ENCODE measurements around the gene ALDH4A1. TPM values are rescaled to one million over a fixed set of nuclear protein-coding genes. Genes with fewer than 3 reads are reported as not detected.

Gene ALDH4A1
- total and polyA plus RNA-seq, 2 of the 4 experiments (the other 2 are of a cell fraction): 8.6 to 21.1 TPM

DNA sequence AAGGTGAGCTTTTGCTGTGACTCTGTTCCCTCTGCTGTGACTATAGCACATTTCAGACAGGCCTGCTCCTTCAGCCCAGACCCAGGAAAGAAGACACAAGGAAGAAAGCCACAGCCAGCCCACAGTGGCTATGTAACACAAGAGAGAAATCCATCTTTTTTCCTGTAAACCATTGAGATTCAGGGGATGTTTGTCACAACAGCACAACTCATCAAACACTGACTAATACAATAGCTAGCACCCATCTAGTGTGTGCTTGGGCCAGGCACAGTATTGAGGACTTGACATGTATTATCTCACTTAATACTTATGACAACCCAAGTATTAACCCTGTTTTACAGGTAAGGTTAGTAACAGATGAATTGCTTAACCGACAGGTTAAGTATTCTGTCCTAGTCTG, 72.7 kb downstream of the ALDH4A1 start:
- no peak overlapping the region for H3K18ac ChIP-seq (ENCODE audit: low read depth, low read length)
- CTCF ChIA-PET: interaction anchor here (1.1 kb wide), 1 partner anchor 9 kb away, joined by 3 read pairs; no protein-coding TSS in a partner anchor
- no peak overlapping the region for H2BK5ac ChIP-seq (ENCODE audit: low read depth, low read length, poor library complexity, severe bottlenecking)
- no peak overlapping the region for H2BK120ac ChIP-seq (ENCODE audit: low read depth, low read length)
- H3K27ac ChIP-seq (ENCODE audit: insufficient read depth, low read length): no peak overlapping the region
- H3K79me1 ChIP-seq (ENCODE audit: low read depth in 1 of 2, low read length in 2 of 2): no peaks in the 10 kb centered on the region
- ATAC-seq (ENCODE audit: low read depth) (no peak), DNase-seq (no peak)
- no peak overlapping the region for H3K4ac ChIP-seq (ENCODE audit: low read depth, low read length)
- H2BK20ac ChIP-seq (ENCODE audit: low read depth, low read length): no peak overlapping the region
- WGBS, 2 experiments (ENCODE audit: extremely low coverage in 2 of 2, insufficient read length in 1 of 2): no CpG with 5 or more reads among the region's 1 CpG
- H3K9me3 ChIP-seq (ENCODE audit: control insufficient read depth, insufficient read depth, low read length): no peaks in the 10 kb centered on the region; the same call in 1 of the 2 replicates
- no peak overlapping the region for H3K4me3 ChIP-seq (ENCODE audit: insufficient read depth, low read depth, low read length)
- H3K4me2 ChIP-seq (ENCODE audit: low read depth, low read length): no peak overlapping the region
- H3K9me1 ChIP-seq (ENCODE audit: insufficient read depth, low read length): no peaks in the 10 kb centered on the region
- H2AK5ac ChIP-seq (ENCODE audit: low read depth, low read length): no peak overlapping the region
- no peaks in the 10 kb centered on the region for H3K4me1 ChIP-seq (ENCODE audit: control insufficient read depth, insufficient read depth, low read length)
- no peaks in the 10 kb centered on the region for H4K20me1 ChIP-seq (ENCODE audit: insufficient read depth, low read length)
- H4K8ac ChIP-seq (ENCODE audit: low read depth in 2 of 2, low read length in 2 of 2): no peak overlapping the region
- no peak overlapping the region for H3K56ac ChIP-seq (ENCODE audit: extremely low read depth, insufficient read depth, low read length)
- POLR2A ChIA-PET (ENCODE audit: unreplicated experiment): interaction anchor here (0.6 kb wide), 1 partner anchor 34 kb away, joined by 4 read pairs; no protein-coding TSS in a partner anchor
- H3K9ac ChIP-seq (ENCODE audit: low read depth, low read length): no peak overlapping the region
- no TSS peak for BruUV-seq (replicated peaks)
- no peak overlapping the region for H4K91ac ChIP-seq (ENCODE audit: insufficient read depth, low read depth, low read length)
- no peak overlapping the region for H4K5ac ChIP-seq (ENCODE audit: low read depth, low read length)
- no peak overlapping the region for H3K23ac ChIP-seq (ENCODE audit: low read depth, low read length)
- in situ Hi-C loops (cut with MboI; ENCODE audit: low sequenced_read_pairs) (no loop called here), dilution Hi-C loops (cut with HindIII; ENCODE audit: low sequenced_read_pairs, unreplicated experiment) (no loop called here), intact Hi-C loops (cut with micrococcal nuclease) (no loop called here)
- no peak overlapping the region for H2AK9ac ChIP-seq (replicated peaks; ENCODE audit: low read depth, low read length, poor library complexity)
- no peak overlapping the region for H3K14ac ChIP-seq (replicated peaks; ENCODE audit: low read depth, low read length)
- H2BK15ac ChIP-seq (ENCODE audit: low read depth, low read length): no peak overlapping the region
- H2AFZ ChIP-seq (replicated peaks; ENCODE audit: low read length, poor library complexity): no peak overlapping the region
- H3K36me3 ChIP-seq (ENCODE audit: control insufficient read depth, insufficient read depth, low read length): no peaks in the 10 kb centered on the region
- TF ChIP-seq FOS (IDR thresholded peaks at IDR 0.05; ENCODE audit: low read depth, low read length): no peak
- no peak for TF ChIP-seq CEBPB (IDR thresholded peaks at IDR 0.05; ENCODE audit: low read depth, low read length)
- no peak for TF ChIP-seq MAZ (IDR thresholded peaks at IDR 0.05; ENCODE audit: borderline replicate concordance, low read depth, low read length)
- TF ChIP-seq CHD1 (IDR thresholded peaks at IDR 0.05; ENCODE audit: low read depth, low read length): no peak
- TF ChIP-seq BHLHE40 (IDR thresholded peaks at IDR 0.05; ENCODE audit: low read depth, low read length): no peak
- TF ChIP-seq MAFK (IDR thresholded peaks at IDR 0.05; ENCODE audit: low read depth, low read length): no peak
- TF ChIP-seq, protein P1, sequence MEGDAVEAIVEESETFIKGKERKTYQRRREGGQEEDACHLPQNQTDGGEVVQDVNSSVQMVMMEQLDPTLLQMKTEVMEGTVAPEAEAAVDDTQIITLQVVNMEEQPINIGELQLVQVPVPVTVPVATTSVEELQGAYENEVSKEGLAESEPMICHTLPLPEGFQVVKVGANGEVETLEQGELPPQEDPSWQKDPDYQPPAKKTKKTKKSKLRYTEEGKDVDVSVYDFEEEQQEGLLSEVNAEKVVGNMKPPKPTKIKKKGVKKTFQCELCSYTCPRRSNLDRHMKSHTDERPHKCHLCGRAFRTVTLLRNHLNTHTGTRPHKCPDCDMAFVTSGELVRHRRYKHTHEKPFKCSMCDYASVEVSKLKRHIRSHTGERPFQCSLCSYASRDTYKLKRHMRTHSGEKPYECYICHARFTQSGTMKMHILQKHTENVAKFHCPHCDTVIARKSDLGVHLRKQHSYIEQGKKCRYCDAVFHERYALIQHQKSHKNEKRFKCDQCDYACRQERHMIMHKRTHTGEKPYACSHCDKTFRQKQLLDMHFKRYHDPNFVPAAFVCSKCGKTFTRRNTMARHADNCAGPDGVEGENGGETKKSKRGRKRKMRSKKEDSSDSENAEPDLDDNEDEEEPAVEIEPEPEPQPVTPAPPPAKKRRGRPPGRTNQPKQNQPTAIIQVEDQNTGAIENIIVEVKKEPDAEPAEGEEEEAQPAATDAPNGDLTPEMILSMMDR (conservative IDR thresholded peaks at IDR 0.05; ENCODE audit: low read depth, low read length): no peak
- TF ChIP-seq RAD21 (IDR thresholded peaks at IDR 0.05; ENCODE audit: low read length): no peak
- no peak for TF ChIP-seq RCOR1 (IDR thresholded peaks at IDR 0.05; ENCODE audit: insufficient replicate concordance, low read length)
- no peak for TF ChIP-seq SMC3 (IDR thresholded peaks at IDR 0.05; ENCODE audit: low read depth, low read length)
- TF ChIP-seq, protein P2, sequence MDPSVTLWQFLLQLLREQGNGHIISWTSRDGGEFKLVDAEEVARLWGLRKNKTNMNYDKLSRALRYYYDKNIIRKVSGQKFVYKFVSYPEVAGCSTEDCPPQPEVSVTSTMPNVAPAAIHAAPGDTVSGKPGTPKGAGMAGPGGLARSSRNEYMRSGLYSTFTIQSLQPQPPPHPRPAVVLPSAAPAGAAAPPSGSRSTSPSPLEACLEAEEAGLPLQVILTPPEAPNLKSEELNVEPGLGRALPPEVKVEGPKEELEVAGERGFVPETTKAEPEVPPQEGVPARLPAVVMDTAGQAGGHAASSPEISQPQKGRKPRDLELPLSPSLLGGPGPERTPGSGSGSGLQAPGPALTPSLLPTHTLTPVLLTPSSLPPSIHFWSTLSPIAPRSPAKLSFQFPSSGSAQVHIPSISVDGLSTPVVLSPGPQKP (IDR thresholded peaks at IDR 0.05; ENCODE audit: borderline replicate concordance, low read depth, low read length): no peak
- TF ChIP-seq RFX5 (IDR thresholded peaks at IDR 0.05; ENCODE audit: low read depth, low read length): no peak
- TF ChIP-seq MXI1 (IDR thresholded peaks at IDR 0.05; ENCODE audit: borderline replicate concordance, low read depth, low read length): no peak
- TF ChIP-seq, protein P3, sequence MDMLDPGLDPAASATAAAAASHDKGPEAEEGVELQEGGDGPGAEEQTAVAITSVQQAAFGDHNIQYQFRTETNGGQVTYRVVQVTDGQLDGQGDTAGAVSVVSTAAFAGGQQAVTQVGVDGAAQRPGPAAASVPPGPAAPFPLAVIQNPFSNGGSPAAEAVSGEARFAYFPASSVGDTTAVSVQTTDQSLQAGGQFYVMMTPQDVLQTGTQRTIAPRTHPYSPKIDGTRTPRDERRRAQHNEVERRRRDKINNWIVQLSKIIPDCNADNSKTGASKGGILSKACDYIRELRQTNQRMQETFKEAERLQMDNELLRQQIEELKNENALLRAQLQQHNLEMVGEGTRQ (IDR thresholded peaks at IDR 0.05; ENCODE audit: low read depth, low read length): no peak
- TF ChIP-seq NFE2L2 (IDR thresholded peaks at IDR 0.05; ENCODE audit: low read depth, low read length): no peak
- TF ChIP-seq POLR2A (IDR thresholded peaks at IDR 0.05; ENCODE audit: low read depth, low read length): no peak
- peaks cover under 1% of the 10 kb centered on the region; the same call in 1 of the 2 replicates for H3K27me3 ChIP-seq (ENCODE audit: control insufficient read depth, insufficient read depth, low read length)
